Pancreas (tissue), 10 donors: Measurements from ENCODE around the gene LTC4S. TPM values are rescaled to one million over a fixed set of nuclear protein-coding genes. Genes with fewer than 3 reads are reported as not detected.
A peak's percentile ranks its signal among the peaks of the same experiment; 100 is the strongest.

ENCODE experiments used
- ATAC-seq, 4 donors: fragments of 200-7000 bp; cut with Tn5 transposase; one replicate each; pipeline versions ENCODE4 v1.8.0 to v1.9.1; 2020; ENCODE audit warnings: mild to moderate bottlenecking in 4 of 4, moderate library complexity in 4 of 4
- DNase-seq, 6 donors: peaks; one replicate each; pipeline ENCODE4 v3.0.0-alpha.2; 2020
- FAIRE-seq: peaks from 2 replicates; lab custom pipeline; 2012; peaks lifted over from hg19 to GRCh38; lab: Jason Lieb, UNC
- H3K27ac ChIP-seq, 4 donors: fragments of 200-600 bp; sonication (generic); 1 replicate in 3 of 4; 2 replicates in 1 of 4; pipeline versions ENCODE4 v1.5.0 to v1.8.0; 2020
- H3K27me3 ChIP-seq, 4 donors: fragments of 200-600 bp; one replicate each; pipeline ENCODE4 v1.8.0; 2021
- H3K36me3 ChIP-seq, 3 donors: fragments of 200-600 bp; sonication (generic) in 1 of 3; one replicate each; pipeline versions ENCODE4 v1.5.0 to v1.8.0; 2020 to 2021
- H3K4me1 ChIP-seq, 3 donors: fragments of 200-600 bp; one replicate each; pipeline ENCODE4 v1.8.0; 2021
- H3K4me3 ChIP-seq, 4 donors: fragments of 200-600 bp; sonication (generic) in 2 of 4; one replicate each; pipeline versions ENCODE4 v1.5.0 to v1.8.0; 2020 to 2021
- H3K9me3 ChIP-seq, 4 donors: fragments of 200-600 bp; one replicate each; pipeline ENCODE4 v1.8.0; 2021
- WGBS, 2 donors: extraction: QIAGEN DNeasy Blood & Tissue Kit; methylation state at CpG; one replicate each; pipeline ENCODE4 v1.1.7; 2013; 5-methylcytosine and 5-hydroxymethylcytosine counted together
- intact Hi-C, 3 donors: fragments of 100-400 bp; cut with DNase I; formaldehyde crosslinking; loops; one replicate each; pipeline versions ENCODE4 v1.11.1 to v1.14.2; 2022
- polyA plus RNA-seq, 2 donors: library from polyadenylated mRNA; stranded (reverse); fragments of 200-250 nt; gene quantifications; one replicate each; pipeline ENCODE4 v1.2.3, GENCODE V29; 2013
- total RNA-seq, 6 donors: library from RNA; stranded (reverse); fragmentation: NEBNext Ultra II Directional in 4 of 6; extraction: Animal tissue kit (Norgen Biotek cat#: 25700) in 4 of 6; gene quantifications; one replicate each; pipeline versions ENCODE4 v1.2.1 to v1.2.4, GENCODE V29; 2021 to 2023
- TF ChIP-seq, protein P1 (sequence below), 4 donors: fragments of 200-600 bp; sonication (generic) in 3 of 4; IDR thresholded peaks; one replicate each; pipeline versions ENCODE4 v1.5.0 to v1.8.0; 2021; ENCODE audit warnings: antibody characterized with exemption in 4 of 4
- donor health status: healthy with polysubstance abuse.
- donor health status: DM: no; HTN: no; CAD: no; lungs with moderate emphysema.
- donor health status: DM: no; HTN: no; CAD: no.
- donor health status: control.
- donor health status: control.
- donor health status: Bipolar disorder and iron deficiency.
- donor health status: DM: yes; HTN: yes; CAD: no.
- donor health status: DM: no; HTN: no; CAD: no.
- donor health status: DM: no; HTN: no; CAD: no.
- donor health status: DM: yes; HTN: yes; CAD: no.

Gene LTC4S
- total and polyA plus RNA-seq, 8 donors: 1.1 to 10.9 (median 4.8) TPM

DNA sequence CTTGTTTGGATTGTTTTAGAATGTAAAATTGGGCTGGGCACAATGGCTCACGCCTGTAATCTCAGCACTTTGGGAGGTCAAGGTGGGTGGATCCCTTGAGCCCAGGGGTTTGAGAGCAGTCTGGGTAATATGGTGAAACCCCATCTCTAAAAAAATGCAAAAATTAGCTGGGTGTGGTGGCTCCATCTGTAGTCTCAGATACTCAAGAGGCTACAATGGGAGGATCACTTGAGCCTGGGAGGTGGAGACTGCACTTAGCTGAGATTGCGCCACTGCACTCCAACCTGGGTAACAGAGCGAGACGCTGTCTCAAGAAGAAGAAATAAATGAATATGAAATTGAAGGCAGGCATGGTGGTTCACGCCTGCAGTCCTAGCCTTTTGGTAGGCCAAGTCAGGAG, 39.8 kb upstream of the LTC4S start:
- H3K27ac ChIP-seq: peak overlapping the region in 2 of 4 donors; percentile 25 to 35
- H3K27me3 ChIP-seq: no peaks in the 10 kb centered on the region
- intact Hi-C loops: no loop called here
- DNase-seq: peak in 1 of 6 donors; percentile 8
- no peak overlapping the region for H3K4me3 ChIP-seq
- TF ChIP-seq, protein P1, sequence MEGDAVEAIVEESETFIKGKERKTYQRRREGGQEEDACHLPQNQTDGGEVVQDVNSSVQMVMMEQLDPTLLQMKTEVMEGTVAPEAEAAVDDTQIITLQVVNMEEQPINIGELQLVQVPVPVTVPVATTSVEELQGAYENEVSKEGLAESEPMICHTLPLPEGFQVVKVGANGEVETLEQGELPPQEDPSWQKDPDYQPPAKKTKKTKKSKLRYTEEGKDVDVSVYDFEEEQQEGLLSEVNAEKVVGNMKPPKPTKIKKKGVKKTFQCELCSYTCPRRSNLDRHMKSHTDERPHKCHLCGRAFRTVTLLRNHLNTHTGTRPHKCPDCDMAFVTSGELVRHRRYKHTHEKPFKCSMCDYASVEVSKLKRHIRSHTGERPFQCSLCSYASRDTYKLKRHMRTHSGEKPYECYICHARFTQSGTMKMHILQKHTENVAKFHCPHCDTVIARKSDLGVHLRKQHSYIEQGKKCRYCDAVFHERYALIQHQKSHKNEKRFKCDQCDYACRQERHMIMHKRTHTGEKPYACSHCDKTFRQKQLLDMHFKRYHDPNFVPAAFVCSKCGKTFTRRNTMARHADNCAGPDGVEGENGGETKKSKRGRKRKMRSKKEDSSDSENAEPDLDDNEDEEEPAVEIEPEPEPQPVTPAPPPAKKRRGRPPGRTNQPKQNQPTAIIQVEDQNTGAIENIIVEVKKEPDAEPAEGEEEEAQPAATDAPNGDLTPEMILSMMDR (IDR thresholded peaks at IDR 0.05): no peak
- peaks cover 10 to 20% (median 13%) of the 10 kb centered on the region in 3 donors for H3K4me1 ChIP-seq
- ATAC-seq: no peak
- no peak for FAIRE-seq
- H3K9me3 ChIP-seq: no peaks in the 10 kb centered on the region
- no peaks in the 10 kb centered on the region for H3K36me3 ChIP-seq
- 94 to 97% methylated on average over 5 of the region's 5 CpGs for WGBS, 2 donors

DNA sequence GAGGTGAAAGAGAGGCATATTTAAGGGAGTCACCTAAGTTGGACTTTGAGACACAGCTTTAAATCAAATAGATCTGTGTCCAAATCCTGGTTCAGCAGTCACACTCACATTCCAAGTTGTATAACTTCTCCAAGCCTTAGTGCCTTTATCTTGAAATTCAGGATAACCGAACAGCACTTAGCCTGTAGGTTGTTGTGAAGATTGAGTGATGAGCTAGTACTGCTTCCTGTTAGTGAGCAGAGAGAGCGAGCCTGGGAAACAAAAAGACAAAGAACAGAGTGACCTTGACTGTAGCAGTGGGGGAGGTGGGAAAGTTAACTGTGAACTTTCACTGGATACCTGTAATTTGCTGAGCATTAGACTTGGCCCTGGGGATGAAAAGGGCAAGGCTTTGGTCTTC, 38.8 kb upstream of the LTC4S start:
- FAIRE-seq: no peak
- TF ChIP-seq, protein P1 (IDR thresholded peaks at IDR 0.05): no peak
- ATAC-seq: peak; percentile 61 to 85 (median 81)
- Histone ChIP-seq H3K27me3 (no peaks in the 10 kb centered on the region), H3K36me3 (no peaks in the 10 kb centered on the region), H3K27ac (peak overlapping the region in 2 of 4 donors; percentile 25 to 35), H3K4me3 (no peak overlapping the region), H3K9me3 (no peaks in the 10 kb centered on the region), H3K4me1 (peaks cover 10 to 20% (median 13%) of the 10 kb centered on the region in 3 donors)
- DNase-seq: no peak
- intact Hi-C loops: no loop called here
- WGBS, 2 donors: 1 to 12% methylated on average over 2 of the region's 2 CpGs

DNA sequence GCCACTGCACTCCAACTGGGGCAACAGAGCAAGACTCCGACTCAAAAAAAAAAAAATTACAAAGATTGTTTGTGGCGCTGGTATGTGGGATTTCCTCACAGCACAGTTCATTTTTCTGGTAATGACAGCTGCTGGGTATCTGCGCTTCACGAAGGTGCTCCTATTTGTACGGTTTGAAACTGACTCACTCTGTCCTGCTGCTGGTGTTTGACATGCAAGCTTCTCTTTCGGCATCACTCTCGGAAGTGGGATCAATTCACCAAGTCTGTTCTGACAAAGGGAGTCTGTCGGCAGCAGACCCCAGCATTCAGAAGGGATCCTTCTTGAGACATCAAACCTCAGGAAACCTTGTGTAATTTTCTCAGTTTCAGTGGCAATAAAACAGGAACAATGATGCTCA, 34.8 kb upstream of the LTC4S start:
- Histone ChIP-seq H3K9me3 (no peaks in the 10 kb centered on the region), H3K4me1 (peaks cover 23 to 41% (median 30%) of the 10 kb centered on the region in 3 donors), H3K4me3 (no peak overlapping the region), H3K27me3 (no peaks in the 10 kb centered on the region), H3K27ac (no peak overlapping the region), H3K36me3 (no peaks in the 10 kb centered on the region)
- 80 to 83% methylated on average over 8 of the region's 8 CpGs for WGBS, 2 donors
- ATAC-seq (no peak), DNase-seq (no peak), FAIRE-seq (no peak)
- intact Hi-C loops: no loop called here
- TF ChIP-seq, protein P1 (IDR thresholded peaks at IDR 0.05): no peak

DNA sequence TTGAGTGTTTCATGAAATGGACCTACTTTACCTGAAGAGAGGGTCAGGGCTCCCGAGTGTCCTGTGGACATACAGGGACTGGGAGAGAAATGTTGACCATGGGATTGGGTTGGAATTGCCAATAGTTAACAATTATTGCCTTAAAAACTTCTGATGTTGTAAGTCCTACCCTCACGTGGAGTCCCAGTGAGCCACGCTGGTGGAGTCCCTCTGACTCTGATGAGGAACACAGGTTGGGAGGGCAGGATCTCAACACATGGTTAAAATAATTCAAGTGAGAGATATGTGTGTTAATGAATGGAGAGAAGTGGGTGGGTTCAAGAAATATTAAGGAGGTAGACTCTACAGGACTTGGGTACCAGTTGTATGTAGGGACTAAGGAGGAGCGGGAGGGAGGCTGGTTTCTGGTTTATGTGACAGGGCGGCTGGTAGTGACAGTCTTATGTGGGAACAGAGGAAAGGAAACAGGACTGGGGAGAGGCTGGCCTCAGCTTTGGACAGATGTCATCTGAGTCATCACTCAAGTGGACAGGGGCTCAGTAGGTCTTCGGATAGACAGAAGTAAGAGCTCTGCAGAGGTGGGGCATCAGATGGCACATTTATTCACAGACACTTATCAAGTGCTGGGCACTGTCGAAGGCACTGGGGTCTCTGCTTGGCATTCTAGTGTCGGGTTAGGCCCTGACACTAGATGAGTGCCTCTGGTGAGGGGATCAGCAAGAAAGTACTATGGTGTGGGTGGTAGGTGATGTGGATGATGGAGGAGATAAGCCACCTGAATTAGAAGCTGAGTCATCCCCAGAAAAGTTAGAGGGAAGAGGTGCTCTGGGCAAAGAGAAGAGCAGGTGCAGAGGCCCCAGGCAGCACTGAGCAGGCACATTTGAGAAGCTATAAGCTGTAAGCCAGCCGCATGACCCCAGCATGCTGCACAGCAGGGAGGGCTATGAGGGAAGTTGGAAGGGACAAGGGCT, 33.9 kb upstream of the LTC4S start:
- WGBS, 2 donors: 88 to 89% methylated on average over 9 of the region's 9 CpGs

More for the DNA sequence above, 33.9 kb upstream of the LTC4S start:
- no peak overlapping the region for H3K27ac ChIP-seq
- TF ChIP-seq, protein P1 (IDR thresholded peaks at IDR 0.05): no peak
- H3K9me3 ChIP-seq: no peaks in the 10 kb centered on the region
- H3K4me1 ChIP-seq: peaks cover 14 to 32% (median 23%) of the 10 kb centered on the region in 3 donors
- H3K36me3 ChIP-seq: no peaks in the 10 kb centered on the region
- no peak overlapping the region for H3K4me3 ChIP-seq
- ATAC-seq (no peak), DNase-seq (no peak), FAIRE-seq (no peak)
- H3K27me3 ChIP-seq: no peaks in the 10 kb centered on the region
- intact Hi-C loops: no loop called here
